HepG2 (cell line): Measurements from ENCODE around the gene RASA3. TPM values are rescaled to one million over a fixed set of nuclear protein-coding genes. Genes with fewer than 3 reads are reported as not detected.
"Not testable (repeated sequence)": the region's sequence is repeated elsewhere in the genome, so short reads cannot be mapped to it uniquely, and the experiment has no call there.

ENCODE experiments used
- ATAC-seq: fragments of 200-7000 bp; cut with Tn5 transposase; 3 replicates; pipeline ENCODE4 v1.9.1; 2020; ENCODE audit warnings: mild to moderate bottlenecking, moderate library complexity
- BruUV-seq: library from RNA; stranded (reverse); fragments of 400-500 nt; replicated peaks from 2 replicates; lab custom pipeline; 2021; lab: Mats Ljungman, UMichigan
- CTCF ChIA-PET: fragments of 300-600 bp; formaldehyde crosslinking; extraction: SDS; loops from one replicate; lab custom pipeline; 2021; ENCODE audit warnings: low total read pairs, inconsistent platforms, low intra/inter-chr PET ratio; lab: Yijun Ruan, JAX
- POLR2A ChIA-PET: fragments of 350-600 bp; sonication (Branson Sonifier 250); formaldehyde crosslinking; loops from one replicate; lab custom pipeline; 2020; ENCODE audit warnings: antibody characterized with exemption, inconsistent platforms; lab: Yijun Ruan, JAX
- DNase-seq: peaks from one replicate; pipeline ENCODE4 v3.0.0-alpha.2; 2015; ENCODE audit warnings: low spot score
- FAIRE-seq: peaks from 3 replicates; lab custom pipeline; 2011; peaks lifted over from hg19 to GRCh38; lab: Jason Lieb, UNC
- H2AFZ ChIP-seq: one replicate; pipeline ENCODE4 v1.6.1; 2011; ENCODE audit warnings: low read length, inconsistent platforms
- H3K27ac ChIP-seq: fragments of 300-600 bp; 3 replicates; pipeline ENCODE4 v1.8.0; 2011; ENCODE audit warnings: mixed run types, mild to moderate bottlenecking, mixed read lengths, low read length, inconsistent platforms; ENCODE audit not compliant: insufficient read depth; ENCODE audit errors: extremely low read length
- H3K27me3 ChIP-seq, 2 experiments: fragments of 200-600 bp in 1 of 2; 2 replicates in 1 of 2; 3 replicates in 1 of 2; pipeline versions ENCODE4 v1.6.0 to v1.8.0; 2011; ENCODE audit warnings: low read length in 2 of 2, mild to moderate bottlenecking in 2 of 2, moderate library complexity in 2 of 2, inconsistent platforms in 1 of 2; ENCODE audit not compliant: insufficient read depth in 2 of 2, control insufficient read depth in 1 of 2
- H3K36me3 ChIP-seq, 2 experiments: fragments of 200-600 bp in 1 of 2; replicated peaks in 1 of 2; 2 replicates in 1 of 2; 3 replicates in 1 of 2; pipeline versions ENCODE4 v1.5.1 to v1.8.0; 2011; ENCODE audit warnings: low read length in 2 of 2, inconsistent platforms in 1 of 2; ENCODE audit not compliant: insufficient read depth in 2 of 2, control insufficient read depth in 1 of 2
- H3K4me1 ChIP-seq: 2 replicates; pipeline ENCODE4 v1.5.1; 2012; ENCODE audit warnings: low read length, inconsistent platforms; ENCODE audit not compliant: insufficient read depth
- H3K4me2 ChIP-seq: 2 replicates; pipeline ENCODE4 v1.6.0; 2011; ENCODE audit warnings: low read depth, low read length, inconsistent platforms
- H3K4me3 ChIP-seq, 3 experiments: fragments of 200-600 bp in 1 of 3; sonication (generic), shearing (Covaris generic) in 1 of 3; replicated peaks in 1 of 3; 2 replicates each; pipeline ENCODE4 v1.5.1; 2011 to 2016; ENCODE audit warnings: low read length in 3 of 3, inconsistent platforms in 2 of 3, low read depth in 2 of 3, mild to moderate bottlenecking in 2 of 3, control low read depth in 1 of 3, mixed read lengths in 1 of 3; ENCODE audit not compliant: insufficient read depth in 1 of 3
- H3K79me2 ChIP-seq: one replicate; pipeline ENCODE4 v1.6.1; 2011; ENCODE audit warnings: low read length, inconsistent platforms; ENCODE audit not compliant: insufficient read depth
- H3K9ac ChIP-seq: 2 replicates; pipeline ENCODE4 v1.6.0; 2011; ENCODE audit warnings: mild to moderate bottlenecking, low read depth, low read length, inconsistent platforms; ENCODE audit not compliant: insufficient read depth
- H3K9me3 ChIP-seq: 2 replicates; pipeline ENCODE4 v1.5.1; 2012; ENCODE audit warnings: mild to moderate bottlenecking, low read length
- H4K20me1 ChIP-seq: 2 replicates; pipeline ENCODE4 v1.6.0; 2011; ENCODE audit warnings: inconsistent platforms, mild to moderate bottlenecking, low read length, moderate library complexity; ENCODE audit not compliant: insufficient read depth
- EZH2 ChIP-seq: conservative IDR thresholded peaks from 2 replicates; pipeline ENCODE4 v1.6.1; 2012; ENCODE audit warnings: mild to moderate bottlenecking, low read depth, low read length, moderate library complexity
- RFX1 ChIP-seq: fragments of 450-650 bp; IDR thresholded peaks from 2 replicates; pipeline ENCODE4 v1.6.1; 2017
- TSC22D2 ChIP-seq: sonication (generic); formaldehyde crosslinking; IDR thresholded peaks from 2 replicates; pipeline ENCODE4 v1.5.1; 2020; ENCODE audit warnings: missing genetic modification reagents, mild to moderate bottlenecking, borderline replicate concordance
- ZNF207 ChIP-seq: fragments of 450-650 bp; IDR thresholded peaks from 2 replicates; pipeline ENCODE4 v1.6.1; 2016; ENCODE audit warnings: antibody characterized with exemption, borderline replicate concordance
- ZNF232 ChIP-seq: sonication (generic); formaldehyde crosslinking; IDR thresholded peaks from 2 replicates; pipeline ENCODE4 v1.4.0; 2020; ENCODE audit warnings: missing genetic modification reagents, borderline replicate concordance
- WGBS: methylation state at CpG from one replicate; pipeline ENCODE4 v1.1.6; 2017; ENCODE audit warnings: low lambda C conversion rate; 5-methylcytosine and 5-hydroxymethylcytosine counted together
- in situ Hi-C: cut with HindIII; loops from 2 replicates; pipeline ENCODE4 v1.10.0; 2017; ENCODE audit warnings: low pct_unique_long_range_greater_than_20kb; ENCODE audit not compliant: extremely low pct_ligation_motif_present
- intact Hi-C: fragments of 100-400 bp; cut with micrococcal nuclease; formaldehyde crosslinking; loops from one replicate; pipeline ENCODE4 v1.10.0; 2022; ENCODE audit not compliant: unreplicated experiment
- polyA plus RNA-seq, 8 experiments: library from polyadenylated mRNA; depleted of rRNA in 3 of 8; stranded (reverse) in 7 of 8; unstranded in 1 of 8; fragments of >200 nt; fragmentation: Illumina TruSeq in 4 of 8; extraction: Trizol in 4 of 8; gene quantifications; 2 replicates each; pipeline versions ENCODE4 v1.2.1 to v1.2.3, GENCODE V29; 2011 to 2016; ENCODE audit warnings: low read depth in 4 of 8, missing spikeins in 1 of 8, mixed read lengths in 1 of 8; ENCODE audit not compliant: insufficient read depth in 1 of 8
- total RNA-seq, 5 experiments: library from RNA; depleted of rRNA; stranded (reverse); fragments of >200 nt; fragmentation: Illumina TruSeq; extraction: Trizol; gene quantifications; 2 replicates each; pipeline ENCODE4 v1.2.3, GENCODE V29; 2016; ENCODE audit warnings: low read depth in 1 of 5
- TF ChIP-seq, protein P1 (sequence below): sonication (generic); formaldehyde crosslinking; IDR thresholded peaks from 2 replicates; pipeline ENCODE4 v1.4.0; 2020; ENCODE audit warnings: missing genetic modification reagents
- TF ChIP-seq, protein P2 (sequence below): sonication (generic); formaldehyde crosslinking; IDR thresholded peaks from 2 replicates; pipeline ENCODE4 v1.5.1; 2020; ENCODE audit warnings: mild to moderate bottlenecking, missing genetic modification reagents, borderline replicate concordance

RASA3 gene
- total and polyA plus RNA-seq, 2 of the 13 experiments (the other 11 are each of a cell fraction or from before 2014, with no cell fraction given), result 0.05 TPM; not detected in 1

- TF ChIP-seq, protein P1, sequence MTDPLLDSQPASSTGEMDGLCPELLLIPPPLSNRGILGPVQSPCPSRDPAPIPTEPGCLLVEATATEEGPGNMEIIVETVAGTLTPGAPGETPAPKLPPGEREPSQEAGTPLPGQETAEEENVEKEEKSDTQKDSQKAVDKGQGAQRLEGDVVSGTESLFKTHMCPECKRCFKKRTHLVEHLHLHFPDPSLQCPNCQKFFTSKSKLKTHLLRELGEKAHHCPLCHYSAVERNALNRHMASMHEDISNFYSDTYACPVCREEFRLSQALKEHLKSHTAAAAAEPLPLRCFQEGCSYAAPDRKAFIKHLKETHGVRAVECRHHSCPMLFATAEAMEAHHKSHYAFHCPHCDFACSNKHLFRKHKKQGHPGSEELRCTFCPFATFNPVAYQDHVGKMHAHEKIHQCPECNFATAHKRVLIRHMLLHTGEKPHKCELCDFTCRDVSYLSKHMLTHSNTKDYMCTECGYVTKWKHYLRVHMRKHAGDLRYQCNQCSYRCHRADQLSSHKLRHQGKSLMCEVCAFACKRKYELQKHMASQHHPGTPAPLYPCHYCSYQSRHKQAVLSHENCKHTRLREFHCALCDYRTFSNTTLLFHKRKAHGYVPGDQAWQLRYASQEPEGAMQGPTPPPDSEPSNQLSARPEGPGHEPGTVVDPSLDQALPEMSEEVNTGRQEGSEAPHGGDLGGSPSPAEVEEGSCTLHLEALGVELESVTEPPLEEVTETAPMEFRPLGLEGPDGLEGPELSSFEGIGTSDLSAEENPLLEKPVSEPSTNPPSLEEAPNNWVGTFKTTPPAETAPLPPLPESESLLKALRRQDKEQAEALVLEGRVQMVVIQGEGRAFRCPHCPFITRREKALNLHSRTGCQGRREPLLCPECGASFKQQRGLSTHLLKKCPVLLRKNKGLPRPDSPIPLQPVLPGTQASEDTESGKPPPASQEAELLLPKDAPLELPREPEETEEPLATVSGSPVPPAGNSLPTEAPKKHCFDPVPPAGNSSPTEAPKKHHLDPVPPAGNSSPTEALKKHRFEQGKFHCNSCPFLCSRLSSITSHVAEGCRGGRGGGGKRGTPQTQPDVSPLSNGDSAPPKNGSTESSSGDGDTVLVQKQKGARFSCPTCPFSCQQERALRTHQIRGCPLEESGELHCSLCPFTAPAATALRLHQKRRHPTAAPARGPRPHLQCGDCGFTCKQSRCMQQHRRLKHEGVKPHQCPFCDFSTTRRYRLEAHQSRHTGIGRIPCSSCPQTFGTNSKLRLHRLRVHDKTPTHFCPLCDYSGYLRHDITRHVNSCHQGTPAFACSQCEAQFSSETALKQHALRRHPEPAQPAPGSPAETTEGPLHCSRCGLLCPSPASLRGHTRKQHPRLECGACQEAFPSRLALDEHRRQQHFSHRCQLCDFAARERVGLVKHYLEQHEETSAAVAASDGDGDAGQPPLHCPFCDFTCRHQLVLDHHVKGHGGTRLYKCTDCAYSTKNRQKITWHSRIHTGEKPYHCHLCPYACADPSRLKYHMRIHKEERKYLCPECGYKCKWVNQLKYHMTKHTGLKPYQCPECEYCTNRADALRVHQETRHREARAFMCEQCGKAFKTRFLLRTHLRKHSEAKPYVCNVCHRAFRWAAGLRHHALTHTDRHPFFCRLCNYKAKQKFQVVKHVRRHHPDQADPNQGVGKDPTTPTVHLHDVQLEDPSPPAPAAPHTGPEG (CRISPR knock-in tag), result no peak
- TF ChIP-seq TSC22D2 (CRISPR knock-in tag), result no peak
- no peak for TF ChIP-seq ZNF232 (CRISPR knock-in tag)
- TF ChIP-seq, protein P2, sequence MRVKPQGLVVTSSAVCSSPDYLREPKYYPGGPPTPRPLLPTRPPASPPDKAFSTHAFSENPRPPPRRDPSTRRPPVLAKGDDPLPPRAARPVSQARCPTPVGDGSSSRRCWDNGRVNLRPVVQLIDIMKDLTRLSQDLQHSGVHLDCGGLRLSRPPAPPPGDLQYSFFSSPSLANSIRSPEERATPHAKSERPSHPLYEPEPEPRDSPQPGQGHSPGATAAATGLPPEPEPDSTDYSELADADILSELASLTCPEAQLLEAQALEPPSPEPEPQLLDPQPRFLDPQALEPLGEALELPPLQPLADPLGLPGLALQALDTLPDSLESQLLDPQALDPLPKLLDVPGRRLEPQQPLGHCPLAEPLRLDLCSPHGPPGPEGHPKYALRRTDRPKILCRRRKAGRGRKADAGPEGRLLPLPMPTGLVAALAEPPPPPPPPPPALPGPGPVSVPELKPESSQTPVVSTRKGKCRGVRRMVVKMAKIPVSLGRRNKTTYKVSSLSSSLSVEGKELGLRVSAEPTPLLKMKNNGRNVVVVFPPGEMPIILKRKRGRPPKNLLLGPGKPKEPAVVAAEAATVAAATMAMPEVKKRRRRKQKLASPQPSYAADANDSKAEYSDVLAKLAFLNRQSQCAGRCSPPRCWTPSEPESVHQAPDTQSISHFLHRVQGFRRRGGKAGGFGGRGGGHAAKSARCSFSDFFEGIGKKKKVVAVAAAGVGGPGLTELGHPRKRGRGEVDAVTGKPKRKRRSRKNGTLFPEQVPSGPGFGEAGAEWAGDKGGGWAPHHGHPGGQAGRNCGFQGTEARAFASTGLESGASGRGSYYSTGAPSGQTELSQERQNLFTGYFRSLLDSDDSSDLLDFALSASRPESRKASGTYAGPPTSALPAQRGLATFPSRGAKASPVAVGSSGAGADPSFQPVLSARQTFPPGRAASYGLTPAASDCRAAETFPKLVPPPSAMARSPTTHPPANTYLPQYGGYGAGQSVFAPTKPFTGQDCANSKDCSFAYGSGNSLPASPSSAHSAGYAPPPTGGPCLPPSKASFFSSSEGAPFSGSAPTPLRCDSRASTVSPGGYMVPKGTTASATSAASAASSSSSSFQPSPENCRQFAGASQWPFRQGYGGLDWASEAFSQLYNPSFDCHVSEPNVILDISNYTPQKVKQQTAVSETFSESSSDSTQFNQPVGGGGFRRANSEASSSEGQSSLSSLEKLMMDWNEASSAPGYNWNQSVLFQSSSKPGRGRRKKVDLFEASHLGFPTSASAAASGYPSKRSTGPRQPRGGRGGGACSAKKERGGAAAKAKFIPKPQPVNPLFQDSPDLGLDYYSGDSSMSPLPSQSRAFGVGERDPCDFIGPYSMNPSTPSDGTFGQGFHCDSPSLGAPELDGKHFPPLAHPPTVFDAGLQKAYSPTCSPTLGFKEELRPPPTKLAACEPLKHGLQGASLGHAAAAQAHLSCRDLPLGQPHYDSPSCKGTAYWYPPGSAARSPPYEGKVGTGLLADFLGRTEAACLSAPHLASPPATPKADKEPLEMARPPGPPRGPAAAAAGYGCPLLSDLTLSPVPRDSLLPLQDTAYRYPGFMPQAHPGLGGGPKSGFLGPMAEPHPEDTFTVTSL (CRISPR knock-in tag), result no peak
- TF ChIP-seq RFX1, result no peak
- no peak for TF ChIP-seq EZH2
- TF ChIP-seq ZNF207, result no peak
These were observed 28.7 kb upstream of the RASA3 start (continued) for GRCh38 chr13:114161028-114161556.

- BruUV-seq, FAIRE-seq: not testable (repeated sequence)
These were observed 26.6 kb upstream of the RASA3 start for GRCh38 chr13:114158869-114159666.

More at GRCh38 chr13:114158869-114159666, 26.6 kb upstream of the RASA3 start:
- H3K27ac ChIP-seq, H3K9ac ChIP-seq, H2AFZ ChIP-seq, H3K36me3 ChIP-seq, intact Hi-C loops, POLR2A ChIA-PET, CTCF ChIA-PET, H4K20me1 ChIP-seq, H3K9me3 ChIP-seq, ATAC-seq, DNase-seq, H3K79me2 ChIP-seq, in situ Hi-C loops, H3K4me2 ChIP-seq, H3K4me3 ChIP-seq: not testable (repeated sequence)
- 36% methylated on average over 13 of the region's 13 CpGs for WGBS
- Histone ChIP-seq H3K27me3 (peaks cover 1 to 13% of the 10 kb centered on the region in 2 experiments; a peak in 3 of 5 replicates), H3K4me1 (peaks cover 15% of the 10 kb centered on the region)
